Mesenchymal stem cell (in vitro differentiated cells and primary cell): ENCODE data around the gene STARD6.
"Not testable (repeated sequence)": the region's sequence is repeated elsewhere in the genome, so short reads cannot be mapped to it uniquely, and the experiment has no call there.

Source experiments
- DNase-seq: peaks from one replicate; pipeline ENCODE4 v3.0.0-alpha.2; 2013
- H2AFZ ChIP-seq: one replicate; pipeline ENCODE4 v1.6.1; 2013; ENCODE audit warnings: low read depth, mild to moderate bottlenecking, control low read depth, inconsistent platforms, low read length, moderate library complexity
- H2AK5ac ChIP-seq: 2 replicates; pipeline ENCODE4 v1.6.1; 2013; ENCODE audit warnings: low read length, moderate library complexity, mild to moderate bottlenecking, inconsistent platforms; ENCODE audit not compliant: severe bottlenecking
- H2BK120ac ChIP-seq: one replicate; pipeline ENCODE4 v1.6.1; 2013; ENCODE audit warnings: low read depth, mild to moderate bottlenecking, inconsistent platforms, low read length, moderate library complexity
- H2BK12ac ChIP-seq, 2 experiments: one replicate each; pipeline ENCODE4 v1.6.1; 2013; ENCODE audit warnings: inconsistent platforms in 2 of 2, low read length in 2 of 2, mild to moderate bottlenecking in 2 of 2, moderate library complexity in 2 of 2, control low read depth in 1 of 2
- H2BK15ac ChIP-seq: one replicate; pipeline ENCODE4 v1.6.1; 2013; ENCODE audit warnings: mild to moderate bottlenecking, low read depth, inconsistent platforms; ENCODE audit not compliant: poor library complexity, severe bottlenecking
- H2BK5ac ChIP-seq: 2 replicates; pipeline ENCODE4 v1.6.1; 2013; ENCODE audit warnings: low read depth, mild to moderate bottlenecking, low read length, control low read depth, inconsistent platforms; ENCODE audit not compliant: poor library complexity, severe bottlenecking
- H3K14ac ChIP-seq, 2 experiments: one replicate each; pipeline ENCODE4 v1.6.1; 2013; ENCODE audit warnings: inconsistent platforms in 2 of 2, low read length in 2 of 2, control low read depth in 1 of 2, mild to moderate bottlenecking in 1 of 2, moderate library complexity in 1 of 2
- H3K18ac ChIP-seq, 2 experiments: one replicate each; pipeline ENCODE4 v1.6.1; 2013; ENCODE audit warnings: inconsistent platforms in 2 of 2, low read length in 2 of 2, control low read depth in 1 of 2, low read depth in 1 of 2, mild to moderate bottlenecking in 1 of 2
- H3K23ac ChIP-seq, 2 experiments: one replicate each; pipeline ENCODE4 v1.6.1; 2013; ENCODE audit warnings: inconsistent platforms in 2 of 2, low read length in 2 of 2, mild to moderate bottlenecking in 2 of 2, moderate library complexity in 2 of 2, control low read depth in 1 of 2
- H3K27ac ChIP-seq: 2 replicates; pipeline ENCODE4 v1.5.1; 2013; ENCODE audit warnings: mild to moderate bottlenecking, moderate library complexity, low read length, control low read depth, inconsistent platforms; ENCODE audit not compliant: poor library complexity, severe bottlenecking
- H3K27me3 ChIP-seq, 2 experiments: 2 replicates each; pipeline versions ENCODE4 v1.6.1 to v1.7.0; 2013; ENCODE audit warnings: low read length in 2 of 2, mild to moderate bottlenecking in 2 of 2, moderate library complexity in 2 of 2, control low read depth in 1 of 2, inconsistent platforms in 1 of 2; ENCODE audit not compliant: control insufficient read depth in 1 of 2, insufficient read depth in 1 of 2
- H3K36me3 ChIP-seq, 2 experiments: 2 replicates each; pipeline versions ENCODE4 v1.6.1 to v1.7.0; 2013; ENCODE audit warnings: low read length in 2 of 2, control low read depth in 1 of 2, inconsistent platforms in 1 of 2, low read depth in 1 of 2, mild to moderate bottlenecking in 1 of 2; ENCODE audit not compliant: insufficient read depth in 2 of 2, control insufficient read depth in 1 of 2
- H3K4ac ChIP-seq, 2 experiments: one replicate each; pipeline ENCODE4 v1.6.1; 2013; ENCODE audit warnings: inconsistent platforms in 2 of 2, low read length in 2 of 2, mild to moderate bottlenecking in 2 of 2, moderate library complexity in 2 of 2, control low read depth in 1 of 2, low read depth in 1 of 2
- H3K4me1 ChIP-seq: 2 replicates; pipeline ENCODE4 v1.6.1; 2013; ENCODE audit warnings: low read depth, low read length, control low read depth; ENCODE audit not compliant: control insufficient read depth, insufficient read depth
- H3K4me2 ChIP-seq: 2 replicates; pipeline ENCODE4 v1.6.1; 2013; ENCODE audit warnings: low read length, mild to moderate bottlenecking, inconsistent platforms; ENCODE audit not compliant: poor library complexity, severe bottlenecking
- H3K4me3 ChIP-seq, 2 experiments: 2 replicates each; pipeline versions ENCODE4 v1.5.1 to v1.7.0; 2013; ENCODE audit warnings: low read length in 2 of 2, mild to moderate bottlenecking in 2 of 2, control low read depth in 1 of 2, low read depth in 1 of 2; ENCODE audit not compliant: insufficient read depth in 1 of 2
- H3K79me1 ChIP-seq: replicated peaks from 2 replicates; pipeline ENCODE4 v1.6.1; 2013; ENCODE audit warnings: mild to moderate bottlenecking, control low read depth, low read length, inconsistent platforms; ENCODE audit not compliant: poor library complexity, severe bottlenecking
- H3K9ac ChIP-seq: 2 replicates; pipeline ENCODE4 v1.7.0; 2013; ENCODE audit warnings: mild to moderate bottlenecking, low read length, moderate library complexity
- H3K9me3 ChIP-seq: 2 replicates; pipeline ENCODE4 v1.7.0; 2013; ENCODE audit warnings: mild to moderate bottlenecking, low read length; ENCODE audit not compliant: control insufficient read depth
- H4K8ac ChIP-seq: one replicate; pipeline ENCODE4 v1.6.1; 2013; ENCODE audit warnings: inconsistent platforms, mild to moderate bottlenecking, low read length, moderate library complexity
- H4K91ac ChIP-seq: one replicate; pipeline ENCODE4 v1.6.1; 2013; ENCODE audit warnings: mild to moderate bottlenecking, low read length, inconsistent platforms
- WGBS: methylation state at CpG from one replicate; pipeline ENCODE4 v1.1.7; 2013; ENCODE audit warnings: mixed read lengths; 5-methylcytosine and 5-hydroxymethylcytosine counted together

The STARD6 gene

DNA sequence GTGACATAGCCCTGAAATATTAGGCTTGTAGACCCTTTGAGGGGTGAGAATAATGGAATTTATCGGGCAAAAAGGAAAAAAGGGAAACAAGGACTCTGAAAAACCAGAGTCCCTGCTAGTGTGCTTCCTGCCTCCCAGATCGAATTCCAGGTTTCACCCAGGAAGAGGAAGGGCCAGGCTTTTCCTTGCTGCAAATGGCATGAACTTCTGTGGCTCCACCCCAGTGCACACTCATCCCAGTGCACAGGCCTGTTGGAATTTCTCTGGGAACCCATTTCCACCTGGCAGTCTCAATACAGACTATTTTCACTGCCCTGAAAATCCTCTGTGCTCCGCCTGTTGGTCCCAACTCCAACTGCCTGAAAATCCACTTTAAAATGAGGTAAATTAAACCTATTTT, 30.0 kb upstream of the STARD6 start:
- H3K14ac ChIP-seq: peak overlapping the region in 1 of 2 experiments; percentile 27
- WGBS: 84% methylated on average over 2 of the region's 3 CpGs

DNA sequence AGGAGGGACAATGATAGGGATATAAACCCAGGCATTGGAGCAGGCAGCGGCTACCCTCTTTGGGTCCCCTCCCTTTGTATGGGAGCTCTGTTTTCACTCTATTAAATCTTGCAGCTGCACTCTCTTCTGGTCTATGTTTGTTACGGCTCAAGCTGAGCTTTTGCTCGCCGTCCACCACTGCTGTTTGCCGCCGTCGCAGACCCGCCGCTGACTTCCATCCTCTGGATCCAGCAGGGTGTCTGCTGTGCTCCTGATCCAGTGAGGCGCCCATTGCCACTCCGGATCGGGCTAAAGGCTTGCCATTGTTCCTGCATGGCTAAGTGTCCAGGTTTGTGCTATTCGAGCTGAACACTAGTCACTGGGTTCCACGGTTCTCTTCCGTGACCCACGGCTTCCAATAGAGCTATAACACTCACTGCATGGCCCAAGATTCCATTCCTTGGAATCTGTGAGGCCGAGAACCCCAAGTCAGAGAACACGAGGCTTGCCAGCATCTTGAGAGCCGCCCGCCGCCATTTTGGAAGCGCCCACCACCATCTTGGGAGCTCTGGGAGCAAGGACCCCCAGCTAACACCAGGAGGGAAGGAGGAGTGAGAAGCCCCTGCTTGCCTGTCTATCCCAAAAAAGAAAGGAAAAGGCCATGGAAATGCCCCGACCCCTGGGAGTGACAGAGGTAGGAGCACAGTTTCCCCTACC, 29.3 kb upstream of the STARD6 start:
- H2BK5ac ChIP-seq: not testable (repeated sequence)

More for the DNA sequence above, 30.0 kb upstream of the STARD6 start:
- Histone ChIP-seq H3K4ac (peak overlapping the region; percentile 17 to 66), H4K8ac (no peak overlapping the region), H3K79me1 (no peaks in the 10 kb centered on the region), H2BK15ac (no peak overlapping the region), H3K18ac (peak overlapping the region; percentile 56 to 69), H3K9me3 (no peaks in the 10 kb centered on the region), H3K4me2 (no peak overlapping the region), H2BK120ac (no peak overlapping the region), H3K9ac (no peak overlapping the region), H3K4me1 (peaks cover 4% of the 10 kb centered on the region), H3K27me3 (no peaks in the 10 kb centered on the region), H2BK12ac (peak overlapping the region; percentile 6 to 71), H2BK5ac (no peak overlapping the region), H3K27ac (peak overlapping the region; percentile 84), H4K91ac (no peak overlapping the region), H3K4me3 (no peak overlapping the region), H2AFZ (no peak overlapping the region), H2AK5ac (peak overlapping the region; percentile 18), H3K23ac (no peak overlapping the region), H3K36me3 (no peaks in the 10 kb centered on the region)
- no peak for DNase-seq

GRCh38 chr18:54386043-54386442, 28.4 kb upstream of the STARD6 start:
- Histone ChIP-seq H3K18ac (no peak overlapping the region), H2BK5ac (no peak overlapping the region), H3K4me1 (peaks cover 4% of the 10 kb centered on the region), H3K4me3 (no peak overlapping the region), H4K8ac (no peak overlapping the region), H3K27me3 (no peaks in the 10 kb centered on the region), H3K4me2 (no peak overlapping the region), H2AK5ac (no peak overlapping the region), H2BK15ac (no peak overlapping the region), H2AFZ (no peak overlapping the region), H2BK12ac (no peak overlapping the region), H3K23ac (no peak overlapping the region), H3K36me3 (no peaks in the 10 kb centered on the region), H3K9ac (no peak overlapping the region), H3K14ac (no peak overlapping the region), H3K79me1 (no peaks in the 10 kb centered on the region), H3K9me3 (no peaks in the 10 kb centered on the region), H2BK120ac (no peak overlapping the region), H3K4ac (no peak overlapping the region), H4K91ac (no peak overlapping the region), H3K27ac (no peak overlapping the region)
- 75% methylated on average over 4 of the region's 4 CpGs for WGBS
- peak; percentile 7 for DNase-seq

More for the DNA sequence above, 29.3 kb upstream of the STARD6 start:
- DNase-seq, H3K4me2 ChIP-seq, H3K23ac ChIP-seq, H3K4me1 ChIP-seq, H3K9ac ChIP-seq, H3K9me3 ChIP-seq, H3K4me3 ChIP-seq, H2BK120ac ChIP-seq, H3K14ac ChIP-seq, H2BK15ac ChIP-seq, H2AFZ ChIP-seq, H3K27ac ChIP-seq, H3K79me1 ChIP-seq, H4K8ac ChIP-seq, H3K27me3 ChIP-seq, H3K36me3 ChIP-seq: not testable (repeated sequence)
- Histone ChIP-seq H3K18ac (peak overlapping the region in 1 of 2 experiments; percentile 69), H2AK5ac (peak overlapping the region; percentile 18), H2BK12ac (peak overlapping the region; percentile 29 to 52), H4K91ac (peak overlapping the region; percentile 48), H3K4ac (peak overlapping the region in 1 of 2 experiments; percentile 29)
- 98% methylated on average over 23 of the region's 23 CpGs for WGBS

DNA sequence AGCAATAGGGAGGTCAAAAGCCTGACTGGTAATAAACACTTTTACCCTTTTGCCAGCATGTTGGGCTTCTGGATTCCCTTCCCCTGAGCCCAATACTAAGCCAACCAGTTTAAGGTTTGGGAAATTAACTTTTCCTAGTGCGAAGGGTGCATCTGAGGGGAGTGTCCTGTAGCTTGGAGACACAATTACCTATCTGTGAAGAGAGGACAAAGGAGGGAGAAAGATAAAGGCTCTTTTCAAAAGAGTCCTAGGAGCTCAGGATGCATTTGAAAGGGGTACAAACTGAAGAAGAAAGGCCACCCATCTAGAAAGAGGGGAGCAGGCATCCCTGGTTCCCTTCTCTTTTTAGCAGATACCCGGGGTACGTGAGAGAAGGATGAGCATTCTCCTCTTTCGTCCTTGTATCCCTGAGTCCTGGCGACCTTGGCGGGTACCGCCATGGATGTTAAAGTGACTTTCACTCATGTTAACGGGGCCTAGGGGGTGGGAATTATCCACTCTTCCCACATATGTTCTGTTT, 25.1 kb upstream of the STARD6 start:
- no peak overlapping the region for H2AFZ ChIP-seq
- no peak overlapping the region for H3K4me3 ChIP-seq
- no peak overlapping the region for H3K9ac ChIP-seq
- no peak for DNase-seq
- no peak overlapping the region for H3K23ac ChIP-seq
- no peak overlapping the region for H3K4me2 ChIP-seq
- no peak overlapping the region for H3K4ac ChIP-seq
- H4K91ac ChIP-seq: no peak overlapping the region
- H2BK5ac ChIP-seq: no peak overlapping the region
- no peak overlapping the region for H3K27ac ChIP-seq
- H3K79me1 ChIP-seq: no peaks in the 10 kb centered on the region
- H3K36me3 ChIP-seq: no peaks in the 10 kb centered on the region
- H3K14ac ChIP-seq: no peak overlapping the region
- no peak overlapping the region for H2BK120ac ChIP-seq
- H3K18ac ChIP-seq: no peak overlapping the region
- H3K27me3 ChIP-seq: no peaks in the 10 kb centered on the region
- no peaks in the 10 kb centered on the region for H3K9me3 ChIP-seq
- H3K4me1 ChIP-seq: peaks cover 1% of the 10 kb centered on the region
- no peak overlapping the region for H2AK5ac ChIP-seq
- no peak overlapping the region for H2BK12ac ChIP-seq
- H2BK15ac ChIP-seq: no peak overlapping the region
- WGBS: 80% methylated on average over 8 of the region's 8 CpGs
- no peak overlapping the region for H4K8ac ChIP-seq
